ENCODE data around the gene FBRSL1.

- TF ChIP-seq CTCF (conservative IDR thresholded peaks at IDR 0.05 in 1 of 2, IDR thresholded peaks at IDR 0.05 in 1 of 2; ENCODE audit: extremely low read depth in 1 of 2, insufficient read depth in 1 of 2, low read depth in 1 of 2, low read length in 2 of 2): no peak
- no peak for TF ChIP-seq EZH2 (IDR thresholded peaks at IDR 0.05; ENCODE audit: borderline replicate concordance, low read length)
These were observed 30.7 kb downstream of the FBRSL1 start for GRCh38 chr12:132520421-132521199.

Measured in mammary epithelial cell (primary cell).